Neural progenitor cell (in vitro differentiated cells): ENCODE results near the gene MYO1E.

Experiments
- EZH2 ChIP-seq: fragments of 200-600 bp; sonication (generic); IDR thresholded peaks from 2 replicates; pipeline ENCODE4 v1.6.1; 2017; ENCODE audit warnings: antibody characterized with exemption, mild to moderate bottlenecking, moderate library complexity
- EZH2phosphoT487 ChIP-seq: fragments of 200-600 bp; sonication (generic); IDR thresholded peaks from 2 replicates; pipeline ENCODE4 v1.6.1; 2017; ENCODE audit warnings: antibody characterized with exemption
- TF ChIP-seq, protein P1 (sequence below): fragments of 200-600 bp; sonication (generic); IDR thresholded peaks from 2 replicates; pipeline ENCODE4 v1.5.1; 2017; ENCODE audit warnings: antibody characterized with exemption, mild to moderate bottlenecking

DNA sequence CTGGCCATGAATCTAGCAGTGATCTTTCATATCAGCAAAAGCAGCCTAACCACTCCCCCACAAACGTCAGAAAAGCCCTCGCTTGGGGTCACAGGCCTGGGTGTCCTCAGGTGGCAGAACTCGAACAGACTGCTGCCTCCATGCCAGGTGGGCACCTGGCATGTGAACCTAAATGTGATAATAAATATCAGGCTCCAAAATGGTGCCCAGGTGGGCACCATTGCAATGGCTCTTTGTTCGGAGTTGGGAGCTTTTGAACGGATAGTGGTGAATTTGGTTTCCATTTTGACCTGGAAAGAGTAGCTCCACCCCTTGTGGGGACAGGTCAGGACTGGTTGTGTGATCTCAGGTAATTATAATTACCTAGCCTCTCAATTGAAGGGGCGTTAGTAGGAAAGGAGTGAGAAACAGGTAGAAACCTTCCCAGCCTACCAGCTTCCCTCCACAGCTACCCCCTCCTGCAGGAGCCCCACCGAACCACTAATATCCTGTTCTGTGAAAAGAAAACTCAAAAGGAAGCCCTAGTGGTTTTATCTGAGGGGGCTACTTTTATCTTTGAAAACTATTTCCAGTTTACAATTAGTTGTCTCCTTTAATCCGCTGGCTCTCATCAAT is 18.1 kb downstream of the MYO1E start:
- TF ChIP-seq EZH2phosphoT487 (no peak), EZH2 (no peak)
- TF ChIP-seq, protein P1, sequence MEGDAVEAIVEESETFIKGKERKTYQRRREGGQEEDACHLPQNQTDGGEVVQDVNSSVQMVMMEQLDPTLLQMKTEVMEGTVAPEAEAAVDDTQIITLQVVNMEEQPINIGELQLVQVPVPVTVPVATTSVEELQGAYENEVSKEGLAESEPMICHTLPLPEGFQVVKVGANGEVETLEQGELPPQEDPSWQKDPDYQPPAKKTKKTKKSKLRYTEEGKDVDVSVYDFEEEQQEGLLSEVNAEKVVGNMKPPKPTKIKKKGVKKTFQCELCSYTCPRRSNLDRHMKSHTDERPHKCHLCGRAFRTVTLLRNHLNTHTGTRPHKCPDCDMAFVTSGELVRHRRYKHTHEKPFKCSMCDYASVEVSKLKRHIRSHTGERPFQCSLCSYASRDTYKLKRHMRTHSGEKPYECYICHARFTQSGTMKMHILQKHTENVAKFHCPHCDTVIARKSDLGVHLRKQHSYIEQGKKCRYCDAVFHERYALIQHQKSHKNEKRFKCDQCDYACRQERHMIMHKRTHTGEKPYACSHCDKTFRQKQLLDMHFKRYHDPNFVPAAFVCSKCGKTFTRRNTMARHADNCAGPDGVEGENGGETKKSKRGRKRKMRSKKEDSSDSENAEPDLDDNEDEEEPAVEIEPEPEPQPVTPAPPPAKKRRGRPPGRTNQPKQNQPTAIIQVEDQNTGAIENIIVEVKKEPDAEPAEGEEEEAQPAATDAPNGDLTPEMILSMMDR: no peak
